NCI-H82 (cell line): ENCODE measurements around the gene RBM17.
"Not testable (repeated sequence)": the region's sequence is repeated elsewhere in the genome, so short reads cannot be mapped to it uniquely, and the experiment has no call there.

ENCODE experiments used
- DNase-seq: peaks from one replicate; lab custom pipeline; 2025; lab: John Stamatoyannopoulos, UW

The RBM17 gene

GRCh38 chr10:6161921-6162320 is 73.1 kb downstream of the RBM17 start:
- no peak for DNase-seq

- peak; percentile 13 for DNase-seq
Measured at GRCh38 chr10:6162589-6163356, 73.9 kb downstream of the RBM17 start.

GRCh38 chr10:6163364-6164270 is 74.8 kb downstream of the RBM17 start:
- peak; percentile 83 for DNase-seq

GRCh38 chr10:6164271-6165095 is 75.6 kb downstream of the RBM17 start:
- DNase-seq = no peak

- DNase-seq = no peak
Measured at GRCh38 chr10:6165221-6165725, 76.4 kb downstream of the RBM17 start.

GRCh38 chr10:6165933-6166332 is 77.1 kb downstream of the RBM17 start:
- DNase-seq = not testable (repeated sequence)
